Gastroesophageal sphincter (tissue), 3 donors: ENCODE data around the gene STXBP6.
"Not testable (repeated sequence)": the region's sequence is repeated elsewhere in the genome, so short reads cannot be mapped to it uniquely, and the experiment has no call there.

Source experiments
- CTCF ChIP-seq, 4 experiments: fragments of 200-600 bp in 2 of 4; fragments of 450-650 bp in 2 of 4; sonication (generic) in 1 of 4; IDR thresholded peaks; one replicate each; pipeline ENCODE4 v1.5.1; 2017 to 2019; ENCODE audit warnings: antibody characterized with exemption in 4 of 4, mild to moderate bottlenecking in 2 of 4, moderate library complexity in 2 of 4
- POLR2A ChIP-seq, 2 donors: fragments of 450-650 bp; IDR thresholded peaks; one replicate each; pipeline ENCODE4 v1.6.1; 2017; ENCODE audit warnings: antibody characterized with exemption in 2 of 2, mild to moderate bottlenecking in 2 of 2, moderate library complexity in 1 of 2

DNA sequence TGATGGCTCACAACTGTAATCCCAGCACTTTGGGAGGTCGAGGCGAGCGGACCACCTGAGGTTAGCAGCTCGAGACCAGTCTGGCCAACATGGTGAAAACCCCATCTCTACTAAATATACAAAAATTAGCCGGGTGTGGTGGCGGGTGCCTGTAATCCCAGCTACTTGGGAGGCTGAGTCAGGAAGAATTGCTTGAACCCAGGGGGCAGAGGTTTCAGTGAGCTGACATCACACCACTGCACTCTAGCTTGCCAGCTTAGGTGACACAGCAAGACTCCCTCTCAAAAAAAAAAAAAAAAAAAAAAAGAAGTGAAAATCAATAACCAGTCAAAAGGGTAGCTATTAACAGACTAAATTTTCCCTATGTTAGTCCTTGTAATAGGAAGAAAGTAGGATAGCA, 213.6 kb downstream of the STXBP6 start:
- not testable (repeated sequence) for TF ChIP-seq CTCF, POLR2A (IDR thresholded peaks at IDR 0.05)
